ENCODE data around the gene NAV1. TPM values are rescaled to one million over a fixed set of nuclear protein-coding genes. Genes with fewer than 3 reads are reported as not detected.
"Not testable (repeated sequence)": the region's sequence is repeated elsewhere in the genome, so short reads cannot be mapped to it uniquely, and the experiment has no call there.

NAV1 gene
- total and polyA plus RNA-seq, 11 donors = 30.5 to 107 (median 73.4) TPM

DNA sequence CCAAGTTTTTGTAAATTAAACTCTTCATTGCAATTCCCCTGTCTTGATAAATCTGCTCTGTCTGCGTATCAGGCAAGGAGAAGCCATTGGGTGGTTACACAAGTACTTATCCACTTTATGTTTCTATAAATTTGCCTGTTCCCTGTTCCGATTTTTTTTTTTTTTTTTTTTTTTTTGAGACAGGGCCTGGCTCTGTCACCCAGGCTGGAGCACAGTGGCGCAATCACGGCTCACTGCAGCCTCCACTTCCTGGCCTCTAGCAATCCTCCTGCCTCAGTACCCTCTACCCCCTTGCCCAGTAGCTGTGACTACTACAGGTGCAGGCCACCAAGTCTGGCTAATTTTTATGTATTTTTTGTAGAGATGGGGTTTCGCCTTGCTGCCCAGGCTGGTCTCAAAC lies 20.9 kb upstream of the NAV1 start:
- Histone ChIP-seq H3K27me3 (no peaks in the 10 kb centered on the region), H3K4me3 (no peak overlapping the region), H3K9me3 (peaks cover 0 to under 1% (median 0%) of the 10 kb centered on the region in 12 donors), H3K36me3 (no peaks in the 10 kb centered on the region), H3K4me1 (peaks cover 0 to 8% (median 2%) of the 10 kb centered on the region in 12 donors), H3K27ac (no peak overlapping the region)
- TF ChIP-seq, protein P1, sequence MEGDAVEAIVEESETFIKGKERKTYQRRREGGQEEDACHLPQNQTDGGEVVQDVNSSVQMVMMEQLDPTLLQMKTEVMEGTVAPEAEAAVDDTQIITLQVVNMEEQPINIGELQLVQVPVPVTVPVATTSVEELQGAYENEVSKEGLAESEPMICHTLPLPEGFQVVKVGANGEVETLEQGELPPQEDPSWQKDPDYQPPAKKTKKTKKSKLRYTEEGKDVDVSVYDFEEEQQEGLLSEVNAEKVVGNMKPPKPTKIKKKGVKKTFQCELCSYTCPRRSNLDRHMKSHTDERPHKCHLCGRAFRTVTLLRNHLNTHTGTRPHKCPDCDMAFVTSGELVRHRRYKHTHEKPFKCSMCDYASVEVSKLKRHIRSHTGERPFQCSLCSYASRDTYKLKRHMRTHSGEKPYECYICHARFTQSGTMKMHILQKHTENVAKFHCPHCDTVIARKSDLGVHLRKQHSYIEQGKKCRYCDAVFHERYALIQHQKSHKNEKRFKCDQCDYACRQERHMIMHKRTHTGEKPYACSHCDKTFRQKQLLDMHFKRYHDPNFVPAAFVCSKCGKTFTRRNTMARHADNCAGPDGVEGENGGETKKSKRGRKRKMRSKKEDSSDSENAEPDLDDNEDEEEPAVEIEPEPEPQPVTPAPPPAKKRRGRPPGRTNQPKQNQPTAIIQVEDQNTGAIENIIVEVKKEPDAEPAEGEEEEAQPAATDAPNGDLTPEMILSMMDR (IDR thresholded peaks at IDR 0.05) = no peak
- TF ChIP-seq POLR2A (IDR thresholded peaks at IDR 0.05) = no peak
- 90 to 94% (median 93%) methylated on average over 5 of the region's 5 CpGs for WGBS, 4 donors
- no peak for ATAC-seq
- intact Hi-C loops (cut with DNase I) = loop anchor here in 2 of 10 donors (5.0 to 10.0 kb wide), 2 partner anchors 261 to 263 kb away; no protein-coding TSS in a partner anchor
- DNase-seq = no peak

DNA sequence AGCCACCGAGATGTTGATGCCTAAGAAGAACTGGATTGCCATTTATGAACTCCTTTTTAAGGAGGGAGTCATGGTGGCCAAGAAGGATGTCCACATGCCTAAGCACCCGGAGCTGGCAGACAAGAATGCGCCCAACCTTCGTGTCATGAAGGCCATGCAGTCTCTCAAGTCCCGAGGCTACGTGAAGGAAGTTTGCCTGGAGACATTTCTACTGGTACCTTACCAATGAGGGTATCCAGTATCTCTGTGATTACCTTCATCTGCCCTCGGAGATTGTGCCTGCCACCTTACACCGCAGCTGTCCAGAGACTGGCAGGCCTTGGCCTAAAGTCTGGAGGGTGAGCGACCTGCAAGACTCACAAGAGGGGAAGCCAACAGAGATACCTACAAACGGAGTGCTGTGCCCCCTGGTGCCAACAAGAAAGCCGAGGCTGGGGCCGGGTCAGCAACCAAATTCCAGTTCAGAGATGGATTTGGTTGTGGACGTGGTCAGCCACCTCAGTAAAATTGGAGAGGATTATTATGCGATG lies 18.8 kb upstream of the NAV1 start:
- DNase-seq; intact Hi-C loops (cut with DNase I); H3K36me3 ChIP-seq: not testable (repeated sequence)

DNA sequence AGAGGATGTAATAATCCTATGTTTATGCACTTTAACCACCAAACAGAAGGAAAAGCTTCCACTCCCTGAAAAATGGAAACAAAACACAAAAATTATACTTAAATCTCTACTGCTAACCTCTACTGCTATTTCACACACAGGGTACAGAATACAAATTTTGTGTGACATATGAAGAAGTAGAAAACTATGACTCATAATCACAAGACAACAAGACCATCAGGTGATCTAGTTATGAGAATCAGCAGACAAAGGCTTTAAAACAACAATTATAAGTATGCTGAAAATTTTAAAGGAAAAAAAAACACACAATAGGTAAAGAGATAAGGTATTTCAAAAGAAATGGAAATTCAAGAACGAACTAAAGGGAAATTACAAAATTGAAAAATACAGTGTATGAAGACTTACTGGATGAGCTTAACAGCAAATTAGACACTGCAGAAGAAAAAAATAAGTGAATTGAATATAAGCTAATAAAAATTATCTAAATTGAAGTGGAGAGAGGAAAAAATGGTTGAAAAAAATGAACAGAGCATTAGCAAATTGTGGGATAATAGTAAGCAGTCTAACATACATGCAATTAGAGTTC lies 13.6 kb upstream of the NAV1 start:
- H3K4me1 ChIP-seq = peaks cover 0 to 3% (median under 1%) of the 10 kb centered on the region in 12 donors
- WGBS, 4 donors = 96 to 100% (median 97%) methylated on average over 1 of the region's 1 CpG
- no peak for ATAC-seq
- H3K9me3 ChIP-seq = peaks cover 0 to 12% (median 0%) of the 10 kb centered on the region in 12 donors
- no peak overlapping the region for H3K27ac ChIP-seq
- intact Hi-C loops (cut with DNase I) = no loop called here
- H3K4me3 ChIP-seq = no peak overlapping the region
- no peaks in the 10 kb centered on the region for H3K36me3 ChIP-seq
- H3K27me3 ChIP-seq = no peaks in the 10 kb centered on the region
- no peak for TF ChIP-seq POLR2A (IDR thresholded peaks at IDR 0.05)
- TF ChIP-seq, protein P1 (IDR thresholded peaks at IDR 0.05) = no peak
- no peak for DNase-seq

More for the DNA sequence above, 18.8 kb upstream of the NAV1 start:
- H3K9me3 ChIP-seq = peaks cover 0 to 12% (median 0%) of the 10 kb centered on the region in 12 donors
- not testable (repeated sequence) for H3K4me3 ChIP-seq, ATAC-seq, H3K27me3 ChIP-seq, H3K27ac ChIP-seq, H3K4me1 ChIP-seq
- 78 to 94% (median 87%) methylated on average over 12 to 14 of the region's 14 CpGs for WGBS, 4 donors

DNA sequence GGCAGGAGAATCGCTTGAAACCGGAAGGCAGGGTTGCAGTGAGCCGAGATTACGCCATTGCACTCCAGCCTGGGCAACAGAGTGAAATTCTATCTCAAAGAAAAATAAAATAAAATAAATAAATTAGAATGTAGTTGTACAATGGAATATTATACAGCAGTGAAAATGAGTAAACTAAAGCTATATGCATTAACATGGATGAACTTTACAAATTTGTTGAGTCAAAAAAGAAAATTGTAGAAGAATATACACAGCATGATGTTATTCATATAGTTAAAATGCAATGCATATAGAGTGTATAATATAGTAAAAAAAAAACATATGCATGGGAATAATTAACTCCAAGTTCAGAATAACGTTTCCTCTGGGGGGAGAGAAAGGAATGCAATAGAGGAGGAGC lies 11.0 kb upstream of the NAV1 start:
- TF ChIP-seq, protein P1 (IDR thresholded peaks at IDR 0.05) = no peak
- TF ChIP-seq POLR2A (IDR thresholded peaks at IDR 0.05) = no peak
- Histone ChIP-seq H3K27ac (no peak overlapping the region), H3K4me1 (peaks cover 4 to 28% (median 23%) of the 10 kb centered on the region in 12 donors), H3K4me3 (no peak overlapping the region), H3K9me3 (peaks cover 0 to 12% (median 0%) of the 10 kb centered on the region in 12 donors), H3K36me3 (no peaks in the 10 kb centered on the region), H3K27me3 (no peaks in the 10 kb centered on the region)
- ATAC-seq (no peak), DNase-seq (no peak)
- 91 to 95% (median 93%) methylated on average over 5 of the region's 5 CpGs for WGBS, 4 donors
- intact Hi-C loops (cut with DNase I) = loop anchor here in 1 of 10 donors (2.0 kb wide), 1 partner anchor 177 kb away; no protein-coding TSS in a partner anchor

Measured in heart left ventricle (tissue), 16 donors.